ENCODE measurements around the gene FIP1L1. TPM values are rescaled to one million over a fixed set of nuclear protein-coding genes. Genes with fewer than 3 reads are reported as not detected.

The FIP1L1 gene
- total and polyA plus RNA-seq, 2 donors (not counting 1 experiment from before 2014, with no cell fraction given), result 19.0 to 79.3 TPM

- Histone ChIP-seq H3K9me3 (ENCODE audit: control extremely low read depth in 1 of 3, control insufficient read depth in 2 of 3, insufficient read depth in 1 of 3, low read length in 2 of 3) (no peaks in the 10 kb centered on the region), H3K4me1 (ENCODE audit: control insufficient read depth in 2 of 2, insufficient read depth in 2 of 2, low read length in 2 of 2) (no peaks in the 10 kb centered on the region), H2AFZ (ENCODE audit: insufficient read depth, low read depth, low read length, poor library complexity, severe bottlenecking) (no peak overlapping the region), H3K4me3 (ENCODE audit: control extremely low read depth in 1 of 5, extremely low read depth in 1 of 5, insufficient read depth in 1 of 5, low read depth in 2 of 5, low read length in 4 of 5) (no peak overlapping the region), H3K79me2 (ENCODE audit: control insufficient read depth, insufficient read depth, low read length) (no peaks in the 10 kb centered on the region), H3K36me3 (replicated peaks in 1 of 2; ENCODE audit: control extremely low read depth in 1 of 2, control insufficient read depth in 1 of 2, extremely low read depth in 1 of 2, insufficient read depth in 2 of 2, low read length in 1 of 2) (no peaks in the 10 kb centered on the region), H4K20me1 (ENCODE audit: control insufficient read depth, insufficient read depth, low read length, poor library complexity, severe bottlenecking) (no peaks in the 10 kb centered on the region), H3K27me3 (replicated peaks in 1 of 4; ENCODE audit: control extremely low read depth in 1 of 4, control insufficient read depth in 3 of 4, insufficient read depth in 4 of 4, low read length in 3 of 4) (peaks cover 0 to 3% (median 0%) of the 10 kb centered on the region in 4 experiments), H3K9ac (ENCODE audit: low read length) (no peak overlapping the region), H3K27ac (ENCODE audit: low read length in 2 of 2) (no peak overlapping the region), H3K4me2 (replicated peaks; ENCODE audit: low read depth, low read length, poor library complexity, severe bottlenecking) (no peak overlapping the region)
- no peaks in the 10 kb centered on the region for H3K9me3 Mint-ChIP-seq (ENCODE audit: insufficient read depth)
- peaks cover 16% of the 10 kb centered on the region for H3K27me3 Mint-ChIP-seq
- CTCF ChIA-PET, result no interaction called here
- 100% methylated on average over 1 of the region's 7 CpGs for WGBS (ENCODE audit: insufficient coverage)
- POLR2A ChIA-PET, result no interaction called here
- ATAC-seq (ENCODE audit: low read depth), result no peak
- no peak overlapping the region for H3K4me3 Mint-ChIP-seq
- no peak for TF ChIP-seq CTCF (IDR thresholded peaks at IDR 0.05)
- TF ChIP-seq EZH2 (IDR thresholded peaks at IDR 0.05; ENCODE audit: borderline replicate concordance, insufficient read depth, low read depth, low read length, poor library complexity, severe bottlenecking), result no peak
- H3K27ac Mint-ChIP-seq, result no peak overlapping the region
- intact Hi-C loops (cut with micrococcal nuclease), result no loop called here
- no peak for DNase-seq
- H3K4me1 Mint-ChIP-seq, result no peaks in the 10 kb centered on the region
These were observed 129.6 kb downstream of the FIP1L1 start for GRCh38 chr4:53507058-53507457.

GRCh38 chr4:53507671-53508286 is 130.3 kb downstream of the FIP1L1 start:
- H3K79me2 ChIP-seq (ENCODE audit: control insufficient read depth, insufficient read depth, low read length), result no peaks in the 10 kb centered on the region
- no peak overlapping the region for H3K4me3 ChIP-seq (ENCODE audit: control extremely low read depth in 1 of 5, extremely low read depth in 1 of 5, insufficient read depth in 1 of 5, low read depth in 2 of 5, low read length in 4 of 5)
- no peaks in the 10 kb centered on the region for H3K9me3 Mint-ChIP-seq (ENCODE audit: insufficient read depth)
- 95% methylated on average over 12 of the region's 17 CpGs for WGBS (ENCODE audit: insufficient coverage)
- intact Hi-C loops (cut with micrococcal nuclease), result no loop called here
- H3K27ac Mint-ChIP-seq, result no peak overlapping the region
- H3K4me2 ChIP-seq (replicated peaks; ENCODE audit: low read depth, low read length, poor library complexity, severe bottlenecking), result no peak overlapping the region
- H3K36me3 ChIP-seq (replicated peaks in 1 of 2; ENCODE audit: control extremely low read depth in 1 of 2, control insufficient read depth in 1 of 2, extremely low read depth in 1 of 2, insufficient read depth in 2 of 2, low read length in 1 of 2), result no peaks in the 10 kb centered on the region
- H3K4me1 ChIP-seq (ENCODE audit: control insufficient read depth in 2 of 2, insufficient read depth in 2 of 2, low read length in 2 of 2), result no peaks in the 10 kb centered on the region
- no peak overlapping the region for H3K4me3 Mint-ChIP-seq
- DNase-seq (no peak), ATAC-seq (ENCODE audit: low read depth) (no peak)
- H3K27ac ChIP-seq (ENCODE audit: low read length in 2 of 2), result no peak overlapping the region
- TF ChIP-seq CTCF (IDR thresholded peaks at IDR 0.05) (no peak), EZH2 (IDR thresholded peaks at IDR 0.05; ENCODE audit: borderline replicate concordance, insufficient read depth, low read depth, low read length, poor library complexity, severe bottlenecking) (no peak)
- H3K4me1 Mint-ChIP-seq, result no peaks in the 10 kb centered on the region
- H3K9ac ChIP-seq (ENCODE audit: low read length), result no peak overlapping the region
- ChIA-PET CTCF (no interaction called here), POLR2A (no interaction called here)
- peaks cover 0 to 3% (median 0%) of the 10 kb centered on the region in 4 experiments for H3K27me3 ChIP-seq (replicated peaks in 1 of 4; ENCODE audit: control extremely low read depth in 1 of 4, control insufficient read depth in 3 of 4, insufficient read depth in 4 of 4, low read length in 3 of 4)
- peaks cover 16% of the 10 kb centered on the region for H3K27me3 Mint-ChIP-seq
- no peaks in the 10 kb centered on the region for H3K9me3 ChIP-seq (ENCODE audit: control extremely low read depth in 1 of 3, control insufficient read depth in 2 of 3, insufficient read depth in 1 of 3, low read length in 2 of 3)
- H2AFZ ChIP-seq (ENCODE audit: insufficient read depth, low read depth, low read length, poor library complexity, severe bottlenecking), result no peak overlapping the region
- H4K20me1 ChIP-seq (ENCODE audit: control insufficient read depth, insufficient read depth, low read length, poor library complexity, severe bottlenecking), result no peaks in the 10 kb centered on the region

Data from B cell (primary cell).